H9 (cell line): ENCODE results near the gene CCDC27. TPM values are rescaled to one million over a fixed set of nuclear protein-coding genes. Genes with fewer than 3 reads are reported as not detected.

Experiments used
- DNase-seq: peaks from one replicate; pipeline ENCODE4 v3.0.0-alpha.2; 2017
- H2AFZ ChIP-seq: one replicate; pipeline ENCODE4 v1.6.1; 2013; ENCODE audit warnings: mild to moderate bottlenecking, low read length, control low read depth, moderate library complexity
- H2AK5ac ChIP-seq: 2 replicates; pipeline ENCODE4 v1.6.1; 2013; ENCODE audit warnings: low read length, control low read depth, mixed read lengths; ENCODE audit not compliant: insufficient read length
- H2BK120ac ChIP-seq: one replicate; pipeline ENCODE4 v1.6.1; 2013; ENCODE audit warnings: low read depth, mild to moderate bottlenecking, low read length, control low read depth, inconsistent platforms; ENCODE audit not compliant: poor library complexity, severe bottlenecking
- H2BK12ac ChIP-seq: 2 replicates; pipeline ENCODE4 v1.6.1; 2013; ENCODE audit warnings: low read length, control low read depth, mixed read lengths, low read depth; ENCODE audit not compliant: insufficient read length
- H2BK15ac ChIP-seq: 2 replicates; pipeline ENCODE4 v1.6.1; 2013; ENCODE audit warnings: low read depth, low read length, control low read depth
- H2BK20ac ChIP-seq: one replicate; pipeline ENCODE4 v1.6.1; 2013; ENCODE audit warnings: low read depth, mild to moderate bottlenecking, low read length, control low read depth, inconsistent platforms; ENCODE audit not compliant: poor library complexity, severe bottlenecking
- H2BK5ac ChIP-seq: 2 replicates; pipeline ENCODE4 v1.6.1; 2013; ENCODE audit warnings: low read length, control low read depth, mixed read lengths; ENCODE audit not compliant: insufficient read length
- H3K14ac ChIP-seq: 2 replicates; pipeline ENCODE4 v1.6.1; 2013; ENCODE audit warnings: low read length, control low read depth; ENCODE audit not compliant: insufficient read depth
- H3K18ac ChIP-seq: 2 replicates; pipeline ENCODE4 v1.6.1; 2013; ENCODE audit warnings: low read depth, mild to moderate bottlenecking, mixed read lengths, low read length, control low read depth; ENCODE audit not compliant: insufficient read length
- H3K23ac ChIP-seq: 2 replicates; pipeline ENCODE4 v1.6.1; 2013; ENCODE audit warnings: low read length, control low read depth, mixed read lengths, low read depth; ENCODE audit not compliant: insufficient read length
- H3K23me2 ChIP-seq: 2 replicates; pipeline ENCODE4 v1.6.1; 2013; ENCODE audit warnings: low read depth, mild to moderate bottlenecking, mixed read lengths, low read length, control low read depth; ENCODE audit not compliant: insufficient read length, poor library complexity, severe bottlenecking
- H3K27ac ChIP-seq: 2 replicates; pipeline ENCODE4 v1.5.1; 2013; ENCODE audit warnings: low read length, control low read depth, mixed read lengths, low read depth; ENCODE audit not compliant: insufficient read length
- H3K27me3 ChIP-seq: 2 replicates; pipeline ENCODE4 v1.6.1; 2013; ENCODE audit warnings: low read length, control low read depth, inconsistent platforms; ENCODE audit not compliant: insufficient read depth
- H3K4ac ChIP-seq: 2 replicates; pipeline ENCODE4 v1.6.1; 2013; ENCODE audit warnings: low read depth, mild to moderate bottlenecking, control low read depth, inconsistent platforms, low read length, moderate library complexity
- H3K4me1 ChIP-seq: 2 replicates; pipeline ENCODE4 v1.6.1; 2013; ENCODE audit warnings: low read length, control low read depth, inconsistent platforms; ENCODE audit not compliant: insufficient read depth
- H3K4me2 ChIP-seq: 2 replicates; pipeline ENCODE4 v1.6.1; 2013; ENCODE audit warnings: low read length, control low read depth, mixed read lengths; ENCODE audit not compliant: insufficient read length, insufficient read depth
- H3K56ac ChIP-seq: 2 replicates; pipeline ENCODE4 v1.6.1; 2013; ENCODE audit warnings: low read depth, mild to moderate bottlenecking, mixed read lengths, low read length, control low read depth; ENCODE audit not compliant: insufficient read length
- H3K79me1 ChIP-seq: 2 replicates; pipeline ENCODE4 v1.6.1; 2013; ENCODE audit warnings: low read depth, mild to moderate bottlenecking, moderate library complexity, low read length, control low read depth, inconsistent platforms; ENCODE audit not compliant: insufficient read depth, poor library complexity, severe bottlenecking
- H3K79me2 ChIP-seq: 2 replicates; pipeline ENCODE4 v1.6.1; 2013; ENCODE audit warnings: low read length, control low read depth, inconsistent platforms; ENCODE audit not compliant: insufficient read depth
- H3K9ac ChIP-seq: 2 replicates; pipeline ENCODE4 v1.6.1; 2013; ENCODE audit warnings: low read length, control low read depth, mixed read lengths; ENCODE audit not compliant: insufficient read length; ENCODE audit errors: extremely low read depth
- H3K9me3 ChIP-seq: one replicate; pipeline ENCODE4 v1.6.1; 2013; ENCODE audit warnings: low read depth, low read length, inconsistent platforms; ENCODE audit not compliant: control insufficient read depth
- H3T11ph ChIP-seq: one replicate; pipeline ENCODE4 v1.6.1; 2013; ENCODE audit warnings: mild to moderate bottlenecking, low read length, control low read depth, inconsistent platforms
- H4K20me1 ChIP-seq: one replicate; pipeline ENCODE4 v1.6.1; 2013; ENCODE audit not compliant: control insufficient read depth, insufficient read length, insufficient read depth
- H4K5ac ChIP-seq: 2 replicates; pipeline ENCODE4 v1.6.1; 2013; ENCODE audit warnings: low read depth, mild to moderate bottlenecking, mixed read lengths, low read length, control low read depth; ENCODE audit not compliant: insufficient read length
- H4K8ac ChIP-seq: replicated peaks from 2 replicates; pipeline ENCODE4 v1.6.1; 2013; ENCODE audit warnings: low read length, control low read depth, mixed read lengths, low read depth; ENCODE audit not compliant: insufficient read length
- H4K91ac ChIP-seq: 2 replicates; pipeline ENCODE4 v1.6.1; 2013; ENCODE audit warnings: low read depth, mild to moderate bottlenecking, moderate library complexity, mixed read lengths, low read length, control low read depth; ENCODE audit not compliant: insufficient read length
- H3K27ac Mint-ChIP-seq, 3 experiments: 2 replicates in 2 of 3; 3 replicates in 1 of 3; pipeline ENCODE4 v1.8.0; 2020 to 2021; ENCODE audit warnings: mixed read lengths in 3 of 3, mild to moderate bottlenecking in 1 of 3, moderate library complexity in 1 of 3
- H3K27me3 Mint-ChIP-seq: 2 replicates; pipeline ENCODE4 v1.8.0; 2021; ENCODE audit warnings: low read depth, mild to moderate bottlenecking, moderate library complexity, mixed read lengths
- H3K36me3 Mint-ChIP-seq, 3 experiments: 2 replicates in 2 of 3; 3 replicates in 1 of 3; pipeline ENCODE4 v1.8.0; 2020 to 2021; ENCODE audit warnings: low read depth in 3 of 3, mixed read lengths in 3 of 3; ENCODE audit not compliant: insufficient read depth in 1 of 3
- H3K4me1 Mint-ChIP-seq, 2 experiments: 2 replicates each; pipeline ENCODE4 v1.8.0; 2020; ENCODE audit warnings: mixed read lengths in 2 of 2
- H3K4me3 Mint-ChIP-seq, 2 experiments: 2 replicates in 1 of 2; 3 replicates in 1 of 2; pipeline ENCODE4 v1.8.0; 2020 to 2021; ENCODE audit warnings: mild to moderate bottlenecking in 2 of 2, mixed read lengths in 2 of 2, moderate library complexity in 1 of 2
- H3K9me3 Mint-ChIP-seq, 2 experiments: 2 replicates in 1 of 2; 3 replicates in 1 of 2; pipeline ENCODE4 v1.8.0; 2020; ENCODE audit warnings: mild to moderate bottlenecking in 2 of 2, mixed read lengths in 2 of 2, moderate library complexity in 1 of 2
- CTCF ChIP-seq: fragments of 200-600 bp; sonication (generic); conservative IDR thresholded peaks from 3 replicates; pipeline ENCODE4 v1.8.0; 2021; ENCODE audit warnings: antibody characterized with exemption, mild to moderate bottlenecking
- WGBS: extraction: QIAGEN DNeasy Blood & Tissue Kit; methylation state at CpG from one replicate; pipeline ENCODE4 v1.1.7; 2013; ENCODE audit warnings: missing lambda C conversion rate, low lambda C conversion rate, mixed read lengths; ENCODE audit not compliant: insufficient read length; ENCODE audit errors: extremely low coverage; 5-methylcytosine and 5-hydroxymethylcytosine counted together
- total RNA-seq: library from RNA; stranded (reverse); gene quantifications from 2 replicates; pipeline ENCODE4 v1.2.1, GENCODE V29; 2021

CCDC27 gene
- total RNA-seq, 1 experiment from 2014 or later, result not detected

DNA sequence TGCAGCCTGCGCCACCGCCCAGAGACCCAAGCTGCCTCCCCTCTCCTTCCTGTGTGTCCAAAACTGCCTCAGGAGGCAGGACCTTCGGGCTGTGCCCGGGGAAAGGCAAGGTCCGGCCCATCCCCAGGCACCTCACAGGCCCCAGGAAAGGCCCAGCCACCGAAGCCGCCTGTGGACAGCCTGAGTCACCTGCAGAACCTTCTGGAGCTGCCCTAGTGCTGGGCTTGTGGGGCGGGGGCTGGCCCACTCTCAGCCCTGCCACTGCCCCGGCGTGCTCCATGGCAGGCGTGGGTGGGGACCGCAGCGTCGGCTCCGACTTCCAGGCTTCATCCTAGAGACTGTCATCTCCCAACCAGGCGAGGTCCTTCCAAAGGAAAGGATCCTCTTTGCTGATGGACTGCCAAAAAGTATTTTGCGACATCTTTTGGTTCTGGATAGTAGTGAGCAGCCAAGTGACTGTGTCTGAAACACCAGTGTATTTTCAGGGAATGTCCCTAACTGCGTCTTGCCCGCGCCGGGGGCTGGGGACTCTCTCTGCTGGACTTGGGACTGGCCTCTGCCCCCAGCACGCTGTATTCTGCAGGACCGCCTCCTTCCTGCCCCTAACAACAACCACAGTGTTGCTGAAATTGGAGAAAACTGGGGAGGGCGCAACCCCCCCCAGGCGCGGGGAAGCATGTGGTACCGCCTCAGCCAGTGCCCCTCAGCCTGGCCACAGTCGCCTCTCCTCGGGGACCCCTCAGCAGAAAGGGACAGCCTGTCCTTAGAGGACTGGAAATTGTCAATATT, 19.0 kb upstream of the CCDC27 start:
- WGBS, result no CpG with 5 or more reads among the region's 29 CpGs
- H3K27me3 Mint-ChIP-seq, result peaks cover 2% of the 10 kb centered on the region; the same call in 1 of the 2 replicates
- no peak overlapping the region for H2BK12ac ChIP-seq
- no peak overlapping the region for H4K8ac ChIP-seq
- no peak overlapping the region for H3K4ac ChIP-seq
- H2AK5ac ChIP-seq, result no peak overlapping the region
- H4K5ac ChIP-seq, result no peak overlapping the region
- H2BK120ac ChIP-seq, result no peak overlapping the region
- no peak overlapping the region; the same call in 1 of the 2 replicates for H3K14ac ChIP-seq
- DNase-seq, result no peak
- H3K79me2 ChIP-seq, result no peaks in the 10 kb centered on the region
- H3K79me1 ChIP-seq, result no peaks in the 10 kb centered on the region
- H3K9me3 ChIP-seq, result no peaks in the 10 kb centered on the region
- no peak overlapping the region for H3K18ac ChIP-seq
- no peak for TF ChIP-seq CTCF
- H3K9me3 Mint-ChIP-seq, result no peaks in the 10 kb centered on the region
- H3K23me2 ChIP-seq, result no peaks in the 10 kb centered on the region
- no peak overlapping the region for H2AFZ ChIP-seq
- no peak overlapping the region for H2BK20ac ChIP-seq
- H3K4me1 Mint-ChIP-seq, result peaks cover 0 to 13% of the 10 kb centered on the region in 2 experiments; a peak in 2 of 4 replicates
- no peak overlapping the region for H4K91ac ChIP-seq
- no peaks in the 10 kb centered on the region; the same call in 1 of the 2 replicates for H3K27me3 ChIP-seq
- no peak overlapping the region for H3K23ac ChIP-seq
- no peak overlapping the region for H3K27ac ChIP-seq
- no peak overlapping the region for H3K4me2 ChIP-seq
- H2BK15ac ChIP-seq, result no peak overlapping the region
- H3K56ac ChIP-seq, result no peak overlapping the region
- no peak overlapping the region for H3T11ph ChIP-seq
- no peak overlapping the region for H3K27ac Mint-ChIP-seq
- peaks cover 6 to 18% (median 10%) of the 10 kb centered on the region in 3 experiments; a peak in 5 of 7 replicates for H3K36me3 Mint-ChIP-seq
- H3K9ac ChIP-seq, result no peak overlapping the region
- H4K20me1 ChIP-seq, result no peaks in the 10 kb centered on the region
- H2BK5ac ChIP-seq, result no peak overlapping the region
- H3K4me1 ChIP-seq, result no peaks in the 10 kb centered on the region
- H3K4me3 Mint-ChIP-seq, result no peak overlapping the region
